Central memory CD8-positive, alpha-beta T cell (primary cell): ENCODE data around the gene GCSAM.

ENCODE experiments used
- ATAC-seq: fragments of 150-1000 bp; cut with Tn5 transposase; replicated peaks from 2 replicates; pipeline ENCODE4 v1.10.0; 2022; ENCODE audit warnings: mild to moderate bottlenecking, moderate FRiP score, moderate number of reproducible peaks; ENCODE audit not compliant: poor library complexity, severe bottlenecking; ENCODE audit errors: extremely low read depth
- DNase-seq, 2 donors: peaks; one replicate each; pipeline ENCODE4 v3.0.0; 2021; ENCODE audit warnings: low spot score in 2 of 2
- H3K27ac Mint-ChIP-seq: one replicate; pipeline ENCODE4 v1.8.0; 2022; ENCODE audit warnings: low read depth, mild to moderate bottlenecking, moderate library complexity, mixed read lengths
- H3K27me3 Mint-ChIP-seq: one replicate; pipeline ENCODE4 v1.8.0; 2022; ENCODE audit warnings: mixed read lengths
- H3K36me3 Mint-ChIP-seq: one replicate; pipeline ENCODE4 v1.8.0; 2022; ENCODE audit warnings: mild to moderate bottlenecking, moderate library complexity, mixed read lengths; ENCODE audit not compliant: insufficient read depth
- H3K4me1 Mint-ChIP-seq: one replicate; pipeline ENCODE4 v1.8.0; 2022; ENCODE audit warnings: mixed read lengths
- H3K4me3 Mint-ChIP-seq: one replicate; pipeline ENCODE4 v1.8.0; 2022; ENCODE audit warnings: mild to moderate bottlenecking, moderate library complexity, mixed read lengths
- H3K9me3 Mint-ChIP-seq: one replicate; pipeline ENCODE4 v1.8.0; 2022; ENCODE audit warnings: mixed read lengths

The GCSAM gene

GRCh38 chr3:112115161-112115739 lies 17.8 kb downstream of the GCSAM start:
- H3K4me3 Mint-ChIP-seq, result peak overlapping the region; percentile 19
- H3K27me3 Mint-ChIP-seq, result no peaks in the 10 kb centered on the region
- H3K4me1 Mint-ChIP-seq, result peaks cover 13% of the 10 kb centered on the region
- ATAC-seq (no peak), DNase-seq (no peak)
- no peaks in the 10 kb centered on the region for H3K9me3 Mint-ChIP-seq
- no peak overlapping the region for H3K27ac Mint-ChIP-seq
- peaks cover 3% of the 10 kb centered on the region for H3K36me3 Mint-ChIP-seq

GRCh38 chr3:112114576-112115160 lies 18.4 kb downstream of the GCSAM start:
- no peak for DNase-seq
- H3K36me3 Mint-ChIP-seq, result peaks cover 3% of the 10 kb centered on the region
- peak overlapping the region; percentile 19 for H3K4me3 Mint-ChIP-seq
- no peak for ATAC-seq
- no peak overlapping the region for H3K27ac Mint-ChIP-seq
- peaks cover 7% of the 10 kb centered on the region for H3K4me1 Mint-ChIP-seq
- no peaks in the 10 kb centered on the region for H3K9me3 Mint-ChIP-seq
- H3K27me3 Mint-ChIP-seq, result no peaks in the 10 kb centered on the region

GRCh38 chr3:112111785-112112402 lies 21.2 kb downstream of the GCSAM start:
- H3K4me3 Mint-ChIP-seq, result no peak overlapping the region
- peaks cover 12% of the 10 kb centered on the region for H3K27me3 Mint-ChIP-seq
- H3K27ac Mint-ChIP-seq, result no peak overlapping the region
- DNase-seq (peak; percentile 27 to 37), ATAC-seq (peak; percentile 74)
- H3K4me1 Mint-ChIP-seq, result peaks cover 5% of the 10 kb centered on the region
- peaks cover 3% of the 10 kb centered on the region for H3K36me3 Mint-ChIP-seq
- H3K9me3 Mint-ChIP-seq, result no peaks in the 10 kb centered on the region

GRCh38 chr3:112109322-112109721 lies 23.7 kb downstream of the GCSAM start:
- Mint-ChIP-seq H3K4me3 (no peak overlapping the region), H3K27me3 (peaks cover 21% of the 10 kb centered on the region), H3K4me1 (no peaks in the 10 kb centered on the region), H3K36me3 (peaks cover 2% of the 10 kb centered on the region), H3K9me3 (no peaks in the 10 kb centered on the region), H3K27ac (no peak overlapping the region)
- ATAC-seq (no peak), DNase-seq (no peak)

- ATAC-seq (no peak), DNase-seq (no peak)
- no peaks in the 10 kb centered on the region for H3K4me1 Mint-ChIP-seq
- peaks cover 21% of the 10 kb centered on the region for H3K27me3 Mint-ChIP-seq
- no peaks in the 10 kb centered on the region for H3K36me3 Mint-ChIP-seq
- no peak overlapping the region for H3K4me3 Mint-ChIP-seq
- H3K27ac Mint-ChIP-seq, result no peak overlapping the region
- no peaks in the 10 kb centered on the region for H3K9me3 Mint-ChIP-seq
Measured at GRCh38 chr3:112104774-112105173, 28.3 kb downstream of the GCSAM start.

- H3K27ac Mint-ChIP-seq, result no peak overlapping the region
- no peak for ATAC-seq
- H3K4me1 Mint-ChIP-seq, result no peaks in the 10 kb centered on the region
- no peak for DNase-seq
- no peaks in the 10 kb centered on the region for H3K36me3 Mint-ChIP-seq
- H3K27me3 Mint-ChIP-seq, result peaks cover 10% of the 10 kb centered on the region
- no peaks in the 10 kb centered on the region for H3K9me3 Mint-ChIP-seq
- H3K4me3 Mint-ChIP-seq, result no peak overlapping the region
Measured at GRCh38 chr3:112101916-112102315, 31.1 kb downstream of the GCSAM start.

GRCh38 chr3:112097378-112097777 lies 35.7 kb downstream of the GCSAM start:
- Mint-ChIP-seq H3K36me3 (no peaks in the 10 kb centered on the region), H3K4me3 (no peak overlapping the region), H3K27me3 (peaks cover 10% of the 10 kb centered on the region), H3K9me3 (no peaks in the 10 kb centered on the region), H3K27ac (no peak overlapping the region), H3K4me1 (no peaks in the 10 kb centered on the region)
- ATAC-seq (no peak), DNase-seq (no peak)

GRCh38 chr3:112096176-112096575 lies 36.9 kb downstream of the GCSAM start:
- no peak overlapping the region for H3K4me3 Mint-ChIP-seq
- H3K27me3 Mint-ChIP-seq, result peaks cover 10% of the 10 kb centered on the region
- DNase-seq, result no peak
- no peaks in the 10 kb centered on the region for H3K9me3 Mint-ChIP-seq
- no peaks in the 10 kb centered on the region for H3K36me3 Mint-ChIP-seq
- H3K27ac Mint-ChIP-seq, result no peak overlapping the region
- H3K4me1 Mint-ChIP-seq, result no peaks in the 10 kb centered on the region
- no peak for ATAC-seq

- no peak overlapping the region for H3K4me3 Mint-ChIP-seq
- ATAC-seq, result no peak
- H3K27me3 Mint-ChIP-seq, result peaks cover 10% of the 10 kb centered on the region
- H3K36me3 Mint-ChIP-seq, result no peaks in the 10 kb centered on the region
- H3K9me3 Mint-ChIP-seq, result no peaks in the 10 kb centered on the region
- no peak for DNase-seq
- no peak overlapping the region for H3K27ac Mint-ChIP-seq
- no peaks in the 10 kb centered on the region for H3K4me1 Mint-ChIP-seq
Measured at GRCh38 chr3:112095731-112096130, 37.3 kb downstream of the GCSAM start.

GRCh38 chr3:112093180-112093522 lies 39.9 kb downstream of the GCSAM start:
- no peak overlapping the region for H3K27ac Mint-ChIP-seq

GRCh38 chr3:112092496-112093179 lies 40.4 kb downstream of the GCSAM start:
- Mint-ChIP-seq H3K9me3 (no peaks in the 10 kb centered on the region), H3K27ac (no peak overlapping the region), H3K27me3 (peaks cover 31% of the 10 kb centered on the region), H3K36me3 (no peaks in the 10 kb centered on the region), H3K4me1 (no peaks in the 10 kb centered on the region), H3K4me3 (no peak overlapping the region)
- DNase-seq, result no peak
- ATAC-seq, result no peak

More at GRCh38 chr3:112093180-112093522, 39.9 kb downstream of the GCSAM start:
- Mint-ChIP-seq H3K36me3 (no peaks in the 10 kb centered on the region), H3K4me1 (no peaks in the 10 kb centered on the region), H3K9me3 (no peaks in the 10 kb centered on the region), H3K4me3 (no peak overlapping the region), H3K27me3 (peaks cover 26% of the 10 kb centered on the region)
- no peak for ATAC-seq
- DNase-seq, result no peak

GRCh38 chr3:112090887-112091586 lies 42.0 kb downstream of the GCSAM start:
- Mint-ChIP-seq H3K4me3 (no peak overlapping the region), H3K27me3 (peaks cover 43% of the 10 kb centered on the region), H3K36me3 (no peaks in the 10 kb centered on the region), H3K9me3 (no peaks in the 10 kb centered on the region), H3K27ac (no peak overlapping the region), H3K4me1 (peaks cover 11% of the 10 kb centered on the region)
- DNase-seq, result no peak
- no peak for ATAC-seq
